HepG2 (cell line): Measurements from ENCODE around the gene NCMAP. TPM values are rescaled to one million over a fixed set of nuclear protein-coding genes. Genes with fewer than 3 reads are reported as not detected.
A peak's percentile ranks its signal among the peaks of the same experiment; 100 is the strongest.

ENCODE experiments used
- ATAC-seq: fragments of 200-7000 bp; cut with Tn5 transposase; 3 replicates; pipeline ENCODE4 v1.9.1; 2020; ENCODE audit warnings: mild to moderate bottlenecking, moderate library complexity
- BruUV-seq: library from RNA; stranded (reverse); fragments of 400-500 nt; replicated peaks from 2 replicates; lab custom pipeline; 2021; lab: Mats Ljungman, UMichigan
- CTCF ChIA-PET: fragments of 300-600 bp; formaldehyde crosslinking; extraction: SDS; loops from one replicate; lab custom pipeline; 2021; ENCODE audit warnings: low total read pairs, inconsistent platforms, low intra/inter-chr PET ratio; lab: Yijun Ruan, JAX
- POLR2A ChIA-PET: fragments of 350-600 bp; sonication (Branson Sonifier 250); formaldehyde crosslinking; loops from one replicate; lab custom pipeline; 2020; ENCODE audit warnings: antibody characterized with exemption, inconsistent platforms; lab: Yijun Ruan, JAX
- DNase-seq: peaks from one replicate; pipeline ENCODE4 v3.0.0-alpha.2; 2015; ENCODE audit warnings: low spot score
- FAIRE-seq: peaks from 3 replicates; lab custom pipeline; 2011; peaks lifted over from hg19 to GRCh38; lab: Jason Lieb, UNC
- H2AFZ ChIP-seq: one replicate; pipeline ENCODE4 v1.6.1; 2011; ENCODE audit warnings: low read length, inconsistent platforms
- H3K27ac ChIP-seq: fragments of 300-600 bp; 3 replicates; pipeline ENCODE4 v1.8.0; 2011; ENCODE audit warnings: mixed run types, mild to moderate bottlenecking, mixed read lengths, low read length, inconsistent platforms; ENCODE audit not compliant: insufficient read depth; ENCODE audit errors: extremely low read length
- H3K27me3 ChIP-seq, 2 experiments: fragments of 200-600 bp in 1 of 2; 2 replicates in 1 of 2; 3 replicates in 1 of 2; pipeline versions ENCODE4 v1.6.0 to v1.8.0; 2011; ENCODE audit warnings: low read length in 2 of 2, mild to moderate bottlenecking in 2 of 2, moderate library complexity in 2 of 2, inconsistent platforms in 1 of 2; ENCODE audit not compliant: insufficient read depth in 2 of 2, control insufficient read depth in 1 of 2
- H3K36me3 ChIP-seq, 2 experiments: fragments of 200-600 bp in 1 of 2; replicated peaks in 1 of 2; 2 replicates in 1 of 2; 3 replicates in 1 of 2; pipeline versions ENCODE4 v1.5.1 to v1.8.0; 2011; ENCODE audit warnings: low read length in 2 of 2, inconsistent platforms in 1 of 2; ENCODE audit not compliant: insufficient read depth in 2 of 2, control insufficient read depth in 1 of 2
- H3K4me1 ChIP-seq: 2 replicates; pipeline ENCODE4 v1.5.1; 2012; ENCODE audit warnings: low read length, inconsistent platforms; ENCODE audit not compliant: insufficient read depth
- H3K4me2 ChIP-seq: 2 replicates; pipeline ENCODE4 v1.6.0; 2011; ENCODE audit warnings: low read depth, low read length, inconsistent platforms
- H3K4me3 ChIP-seq, 3 experiments: fragments of 200-600 bp in 1 of 3; sonication (generic), shearing (Covaris generic) in 1 of 3; replicated peaks in 1 of 3; 2 replicates each; pipeline ENCODE4 v1.5.1; 2011 to 2016; ENCODE audit warnings: low read length in 3 of 3, inconsistent platforms in 2 of 3, low read depth in 2 of 3, mild to moderate bottlenecking in 2 of 3, control low read depth in 1 of 3, mixed read lengths in 1 of 3; ENCODE audit not compliant: insufficient read depth in 1 of 3
- H3K79me2 ChIP-seq: one replicate; pipeline ENCODE4 v1.6.1; 2011; ENCODE audit warnings: low read length, inconsistent platforms; ENCODE audit not compliant: insufficient read depth
- H3K9ac ChIP-seq: 2 replicates; pipeline ENCODE4 v1.6.0; 2011; ENCODE audit warnings: mild to moderate bottlenecking, low read depth, low read length, inconsistent platforms; ENCODE audit not compliant: insufficient read depth
- H3K9me3 ChIP-seq: 2 replicates; pipeline ENCODE4 v1.5.1; 2012; ENCODE audit warnings: mild to moderate bottlenecking, low read length
- H4K20me1 ChIP-seq: 2 replicates; pipeline ENCODE4 v1.6.0; 2011; ENCODE audit warnings: inconsistent platforms, mild to moderate bottlenecking, low read length, moderate library complexity; ENCODE audit not compliant: insufficient read depth
- KDM1A ChIP-seq: IDR thresholded peaks from 2 replicates; pipeline ENCODE4 v1.6.1; 2016; ENCODE audit warnings: missing compliant biosample characterization
- YEATS2 ChIP-seq: sonication (generic); formaldehyde crosslinking; IDR thresholded peaks from 2 replicates; pipeline ENCODE4 v1.4.0; 2020; ENCODE audit warnings: missing genetic modification reagents, borderline replicate concordance
- ZFP36 ChIP-seq: fragments of 150-350 bp; IDR thresholded peaks from 2 replicates; pipeline ENCODE4 v1.6.1; 2018; ENCODE audit warnings: borderline replicate concordance, low read length, low read depth; ENCODE audit not compliant: partially characterized antibody
- ZNF547 ChIP-seq: sonication (generic); formaldehyde crosslinking; IDR thresholded peaks from 2 replicates; pipeline ENCODE4 v1.5.1; 2020; ENCODE audit warnings: mild to moderate bottlenecking, missing genetic modification reagents
- ZNF768 ChIP-seq: sonication (generic); formaldehyde crosslinking; IDR thresholded peaks from 2 replicates; pipeline ENCODE4 v1.4.0; 2020; ENCODE audit warnings: missing genetic modification reagents
- ZSCAN9 ChIP-seq: IDR thresholded peaks from 2 replicates; pipeline ENCODE4 v1.6.1; 2016; ENCODE audit warnings: borderline replicate concordance
- WGBS: methylation state at CpG from one replicate; pipeline ENCODE4 v1.1.6; 2017; ENCODE audit warnings: low lambda C conversion rate; 5-methylcytosine and 5-hydroxymethylcytosine counted together
- in situ Hi-C: cut with HindIII; loops from 2 replicates; pipeline ENCODE4 v1.10.0; 2017; ENCODE audit warnings: low pct_unique_long_range_greater_than_20kb; ENCODE audit not compliant: extremely low pct_ligation_motif_present
- intact Hi-C: fragments of 100-400 bp; cut with micrococcal nuclease; formaldehyde crosslinking; loops from one replicate; pipeline ENCODE4 v1.10.0; 2022; ENCODE audit not compliant: unreplicated experiment
- polyA plus RNA-seq, 8 experiments: library from polyadenylated mRNA; depleted of rRNA in 3 of 8; stranded (reverse) in 7 of 8; unstranded in 1 of 8; fragments of >200 nt; fragmentation: Illumina TruSeq in 4 of 8; extraction: Trizol in 4 of 8; gene quantifications; 2 replicates each; pipeline versions ENCODE4 v1.2.1 to v1.2.3, GENCODE V29; 2011 to 2016; ENCODE audit warnings: low read depth in 4 of 8, missing spikeins in 1 of 8, mixed read lengths in 1 of 8; ENCODE audit not compliant: insufficient read depth in 1 of 8
- total RNA-seq, 5 experiments: library from RNA; depleted of rRNA; stranded (reverse); fragments of >200 nt; fragmentation: Illumina TruSeq; extraction: Trizol; gene quantifications; 2 replicates each; pipeline ENCODE4 v1.2.3, GENCODE V29; 2016; ENCODE audit warnings: low read depth in 1 of 5
- TF ChIP-seq, protein P1 (sequence below): sonication (generic); formaldehyde crosslinking; IDR thresholded peaks from 2 replicates; pipeline ENCODE4 v1.5.0; 2020; ENCODE audit warnings: missing genetic modification reagents
- TF ChIP-seq, protein P2 (sequence below): sonication (generic); formaldehyde crosslinking; IDR thresholded peaks from 2 replicates; pipeline ENCODE4 v1.4.0; 2020; ENCODE audit warnings: mild to moderate bottlenecking, missing genetic modification reagents, borderline replicate concordance
- TF ChIP-seq, protein P3 (sequence below): sonication (generic); formaldehyde crosslinking; IDR thresholded peaks from 2 replicates; pipeline ENCODE4 v1.4.0; 2020; ENCODE audit warnings: missing genetic modification reagents

The NCMAP gene
- total and polyA plus RNA-seq, 2 of the 13 experiments (the other 11 are each of a cell fraction or from before 2014, with no cell fraction given), result 2.7 to 20.0 TPM

DNA sequence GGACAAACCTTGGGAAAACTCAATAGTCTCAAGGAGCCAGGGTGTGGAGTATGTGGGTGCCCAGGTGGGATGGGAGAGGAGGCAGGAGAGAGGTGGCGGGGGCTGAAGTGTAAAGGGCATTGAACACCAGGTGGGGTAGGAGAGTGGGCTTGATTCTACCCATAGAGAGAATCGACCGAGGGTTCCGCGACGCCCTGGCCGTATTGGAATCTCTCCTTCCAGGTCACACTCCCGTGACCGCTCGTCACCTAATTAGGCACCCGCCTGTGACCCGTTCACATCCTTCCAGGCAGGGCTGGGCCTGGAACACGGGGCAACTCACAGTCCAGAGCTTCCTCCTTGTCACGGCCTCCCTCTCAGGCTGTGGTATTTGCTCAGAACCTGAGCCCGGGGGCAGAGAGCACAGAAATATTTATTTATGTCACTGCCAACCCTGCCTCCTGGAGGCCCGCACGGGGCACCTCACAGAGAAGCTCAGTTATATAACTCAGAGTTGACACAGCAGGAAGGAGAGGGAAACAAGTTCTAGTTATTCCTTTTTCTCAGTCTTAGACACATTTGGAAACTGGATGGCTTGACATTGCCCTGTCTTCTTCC, 12.0 kb downstream of the NCMAP start (continued):
- TF ChIP-seq ZNF547 (CRISPR knock-in tag), result peak; percentile 74

DNA sequence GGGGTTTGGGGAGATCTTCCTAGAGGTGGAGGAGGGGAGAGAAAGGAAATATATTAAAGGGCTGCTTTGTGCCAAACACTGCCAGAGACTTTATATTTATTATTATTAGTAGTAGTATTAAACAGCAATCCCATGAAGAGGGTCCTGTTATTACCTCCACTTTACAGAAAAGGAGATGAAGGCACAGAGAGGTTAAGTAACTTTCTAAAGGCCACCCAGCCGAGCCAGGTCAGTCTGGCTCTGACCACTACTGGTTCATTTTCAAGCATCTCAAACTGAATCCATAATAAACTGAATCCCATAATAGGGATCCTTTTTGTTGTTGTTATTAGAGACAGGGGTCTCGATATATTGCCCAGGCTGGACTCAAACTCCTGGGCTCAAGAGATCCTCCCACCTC, 12.6 kb downstream of the NCMAP start:
- Histone ChIP-seq H3K9me3 (no peaks in the 10 kb centered on the region), H4K20me1 (no peaks in the 10 kb centered on the region), H3K27ac (peak overlapping the region; percentile 84), H3K4me3 (0 out of 6 replicates have a peak overlapping the region, but pooled peaks of 2 of the 3 experiments have one; percentile 36), H2AFZ (no peak overlapping the region), H3K4me2 (peak overlapping the region; percentile 90), H3K9ac (peak overlapping the region; percentile 52; the same call in 1 of the 2 replicates), H3K36me3 (no peaks in the 10 kb centered on the region), H3K4me1 (peaks cover 78% of the 10 kb centered on the region), H3K79me2 (no peaks in the 10 kb centered on the region), H3K27me3 (no peaks in the 10 kb centered on the region)
- FAIRE-seq (no peak), ATAC-seq (no peak), DNase-seq (no peak)
- WGBS, result 68% methylated on average over 2 of the region's 2 CpGs
- intact Hi-C loops, result no loop called here
- CTCF ChIA-PET, result no interaction called here
- TSS peak; percentile 68 for BruUV-seq
- in situ Hi-C loops, result no loop called here
- POLR2A ChIA-PET, result interaction anchor here (0.6 to 1.5 kb wide), 13 partner anchors 8 to 107 kb away, joined by 3 to 15 read pairs (median 3); partner anchors contain the start of genes NCMAP and RCAN3
- TF ChIP-seq, protein P1, sequence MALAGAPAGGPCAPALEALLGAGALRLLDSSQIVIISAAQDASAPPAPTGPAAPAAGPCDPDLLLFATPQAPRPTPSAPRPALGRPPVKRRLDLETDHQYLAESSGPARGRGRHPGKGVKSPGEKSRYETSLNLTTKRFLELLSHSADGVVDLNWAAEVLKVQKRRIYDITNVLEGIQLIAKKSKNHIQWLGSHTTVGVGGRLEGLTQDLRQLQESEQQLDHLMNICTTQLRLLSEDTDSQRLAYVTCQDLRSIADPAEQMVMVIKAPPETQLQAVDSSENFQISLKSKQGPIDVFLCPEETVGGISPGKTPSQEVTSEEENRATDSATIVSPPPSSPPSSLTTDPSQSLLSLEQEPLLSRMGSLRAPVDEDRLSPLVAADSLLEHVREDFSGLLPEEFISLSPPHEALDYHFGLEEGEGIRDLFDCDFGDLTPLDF, result 0 out of 2 replicates have a peak, but pooled peaks have one; percentile 10
- TF ChIP-seq, protein P2, sequence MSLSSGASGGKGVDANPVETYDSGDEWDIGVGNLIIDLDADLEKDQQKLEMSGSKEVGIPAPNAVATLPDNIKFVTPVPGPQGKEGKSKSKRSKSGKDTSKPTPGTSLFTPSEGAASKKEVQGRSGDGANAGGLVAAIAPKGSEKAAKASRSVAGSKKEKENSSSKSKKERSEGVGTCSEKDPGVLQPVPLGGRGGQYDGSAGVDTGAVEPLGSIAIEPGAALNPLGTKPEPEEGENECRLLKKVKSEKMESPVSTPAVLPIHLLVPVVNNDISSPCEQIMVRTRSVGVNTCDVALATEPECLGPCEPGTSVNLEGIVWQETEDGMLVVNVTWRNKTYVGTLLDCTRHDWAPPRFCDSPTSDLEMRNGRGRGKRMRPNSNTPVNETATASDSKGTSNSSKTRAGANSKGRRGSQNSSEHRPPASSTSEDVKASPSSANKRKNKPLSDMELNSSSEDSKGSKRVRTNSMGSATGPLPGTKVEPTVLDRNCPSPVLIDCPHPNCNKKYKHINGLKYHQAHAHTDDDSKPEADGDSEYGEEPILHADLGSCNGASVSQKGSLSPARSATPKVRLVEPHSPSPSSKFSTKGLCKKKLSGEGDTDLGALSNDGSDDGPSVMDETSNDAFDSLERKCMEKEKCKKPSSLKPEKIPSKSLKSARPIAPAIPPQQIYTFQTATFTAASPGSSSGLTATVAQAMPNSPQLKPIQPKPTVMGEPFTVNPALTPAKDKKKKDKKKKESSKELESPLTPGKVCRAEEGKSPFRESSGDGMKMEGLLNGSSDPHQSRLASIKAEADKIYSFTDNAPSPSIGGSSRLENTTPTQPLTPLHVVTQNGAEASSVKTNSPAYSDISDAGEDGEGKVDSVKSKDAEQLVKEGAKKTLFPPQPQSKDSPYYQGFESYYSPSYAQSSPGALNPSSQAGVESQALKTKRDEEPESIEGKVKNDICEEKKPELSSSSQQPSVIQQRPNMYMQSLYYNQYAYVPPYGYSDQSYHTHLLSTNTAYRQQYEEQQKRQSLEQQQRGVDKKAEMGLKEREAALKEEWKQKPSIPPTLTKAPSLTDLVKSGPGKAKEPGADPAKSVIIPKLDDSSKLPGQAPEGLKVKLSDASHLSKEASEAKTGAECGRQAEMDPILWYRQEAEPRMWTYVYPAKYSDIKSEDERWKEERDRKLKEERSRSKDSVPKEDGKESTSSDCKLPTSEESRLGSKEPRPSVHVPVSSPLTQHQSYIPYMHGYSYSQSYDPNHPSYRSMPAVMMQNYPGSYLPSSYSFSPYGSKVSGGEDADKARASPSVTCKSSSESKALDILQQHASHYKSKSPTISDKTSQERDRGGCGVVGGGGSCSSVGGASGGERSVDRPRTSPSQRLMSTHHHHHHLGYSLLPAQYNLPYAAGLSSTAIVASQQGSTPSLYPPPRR (CRISPR knock-in tag), result no peak
- TF ChIP-seq, protein P3, sequence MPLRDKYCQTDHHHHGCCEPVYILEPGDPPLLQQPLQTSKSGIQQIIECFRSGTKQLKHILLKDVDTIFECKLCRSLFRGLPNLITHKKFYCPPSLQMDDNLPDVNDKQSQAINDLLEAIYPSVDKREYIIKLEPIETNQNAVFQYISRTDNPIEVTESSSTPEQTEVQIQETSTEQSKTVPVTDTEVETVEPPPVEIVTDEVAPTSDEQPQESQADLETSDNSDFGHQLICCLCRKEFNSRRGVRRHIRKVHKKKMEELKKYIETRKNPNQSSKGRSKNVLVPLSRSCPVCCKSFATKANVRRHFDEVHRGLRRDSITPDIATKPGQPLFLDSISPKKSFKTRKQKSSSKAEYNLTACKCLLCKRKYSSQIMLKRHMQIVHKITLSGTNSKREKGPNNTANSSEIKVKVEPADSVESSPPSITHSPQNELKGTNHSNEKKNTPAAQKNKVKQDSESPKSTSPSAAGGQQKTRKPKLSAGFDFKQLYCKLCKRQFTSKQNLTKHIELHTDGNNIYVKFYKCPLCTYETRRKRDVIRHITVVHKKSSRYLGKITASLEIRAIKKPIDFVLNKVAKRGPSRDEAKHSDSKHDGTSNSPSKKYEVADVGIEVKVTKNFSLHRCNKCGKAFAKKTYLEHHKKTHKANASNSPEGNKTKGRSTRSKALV, result no peak
- TF ChIP-seq ZFP36 (peak; percentile 41), YEATS2 (CRISPR knock-in tag) (peak; percentile 3; the same call in 1 of the 2 replicates), ZNF768 (CRISPR knock-in tag) (peak; percentile 87; the same call in 1 of the 2 replicates), ZSCAN9 (CRISPR knock-in tag) (no peak), KDM1A (CRISPR knock-in tag) (peak; percentile 21; the same call in 1 of the 2 replicates)
